ENCODE measurements around the gene RPL27. TPM values are rescaled to one million over a fixed set of nuclear protein-coding genes. Genes with fewer than 3 reads are reported as not detected.

The RPL27 gene
- total and polyA plus RNA-seq, 2 of the 13 experiments (the other 11 are each of a cell fraction or from before 2014, with no cell fraction given) = 1,585 to 5,840 TPM

DNA sequence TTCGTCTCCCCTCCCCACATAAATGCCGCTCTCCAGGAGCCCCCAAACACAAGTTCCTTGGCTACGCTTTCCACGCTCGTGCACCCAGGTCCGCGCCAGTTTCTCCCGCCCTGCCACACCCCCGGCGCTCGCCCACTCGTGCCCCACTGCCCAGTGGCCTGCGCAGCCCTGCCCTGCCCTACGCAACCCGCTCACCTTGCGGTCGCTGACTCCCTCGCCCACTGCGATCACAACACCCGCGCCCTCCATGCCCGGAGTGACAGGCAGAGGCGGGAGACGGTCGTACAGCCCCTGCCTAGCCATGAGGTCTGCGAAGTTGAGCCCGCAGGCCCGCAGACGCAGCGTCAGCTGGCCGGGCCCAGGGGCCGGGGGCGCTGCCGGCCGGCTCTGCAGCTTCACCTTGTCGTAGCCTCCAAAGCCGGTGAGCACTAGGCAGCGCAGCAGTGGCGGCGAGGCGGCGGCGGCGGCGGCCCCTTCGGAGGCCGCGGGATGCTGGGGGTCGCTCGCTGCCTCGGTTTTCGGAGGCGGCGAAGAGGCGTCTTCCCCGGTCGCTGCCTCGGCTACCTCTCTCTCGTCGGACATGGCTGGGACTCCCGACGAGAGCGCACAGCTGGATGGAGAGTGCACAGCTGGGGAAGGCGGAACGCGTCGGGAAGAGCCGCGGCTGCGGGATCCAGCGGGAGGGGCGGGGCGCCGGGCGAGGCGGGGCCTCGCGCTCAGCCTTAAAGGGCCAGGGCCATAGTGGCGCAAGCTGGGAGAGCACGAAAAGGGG lies 23.7 kb downstream of the RPL27 start, which contains the start of gene VAT1 (continued):
- TF ChIP-seq ZNF775 (CRISPR knock-in tag; IDR thresholded peaks at IDR 0.05; ENCODE audit: borderline replicate concordance) (0 out of 2 replicates have a peak, but pooled peaks have one; percentile 36), PAWR (CRISPR knock-in tag; IDR thresholded peaks at IDR 0.05; ENCODE audit: borderline replicate concordance) (peak; percentile 66; the same call in 1 of the 2 replicates), ZNF547 (CRISPR knock-in tag; IDR thresholded peaks at IDR 0.05) (peak; percentile 79), GTF3A (CRISPR knock-in tag; conservative IDR thresholded peaks at IDR 0.05) (no peak; the same call in 1 of the 2 replicates), ZNF468 (CRISPR knock-in tag; IDR thresholded peaks at IDR 0.05) (no peak), RARA (CRISPR knock-in tag; IDR thresholded peaks at IDR 0.05) (peak; percentile 4; the same call in 1 of the 2 replicates), SATB2 (CRISPR knock-in tag; IDR thresholded peaks at IDR 0.05) (0 out of 2 replicates have a peak, but pooled peaks have one; percentile 29), RBM39 (IDR thresholded peaks at IDR 0.05; ENCODE audit: low read depth, low read length, poor library complexity, severe bottlenecking) (peak; percentile 94), KDM6A (CRISPR knock-in tag; IDR thresholded peaks at IDR 0.05; ENCODE audit: low read depth) (no peak), ZNF350 (CRISPR knock-in tag; IDR thresholded peaks at IDR 0.05; ENCODE audit: borderline replicate concordance, low read depth) (peak; percentile 9; the same call in 1 of the 2 replicates), ZBTB1 (CRISPR knock-in tag; IDR thresholded peaks at IDR 0.05; ENCODE audit: borderline replicate concordance) (peak; percentile 55; the same call in 1 of the 2 replicates), SRF (IDR thresholded peaks at IDR 0.05; ENCODE audit: low read depth, low read length) (no peak), AGO2 (optimal IDR thresholded peaks at IDR 0.05; ENCODE audit: low read depth, low read length) (peak; percentile 88), SETDB1 (CRISPR knock-in tag; IDR thresholded peaks at IDR 0.05; ENCODE audit: borderline replicate concordance) (no peak), ZNF331 (CRISPR knock-in tag; IDR thresholded peaks at IDR 0.05) (peak; percentile 68; the same call in 1 of the 2 replicates), ZNF484 (CRISPR knock-in tag; IDR thresholded peaks at IDR 0.05; ENCODE audit: borderline replicate concordance, low read depth) (peak; percentile 95; the same call in 1 of the 2 replicates), SALL2 (CRISPR knock-in tag; IDR thresholded peaks at IDR 0.05) (peak; percentile 84; the same call in 1 of the 2 replicates)
- TF ChIP-seq, protein P1, sequence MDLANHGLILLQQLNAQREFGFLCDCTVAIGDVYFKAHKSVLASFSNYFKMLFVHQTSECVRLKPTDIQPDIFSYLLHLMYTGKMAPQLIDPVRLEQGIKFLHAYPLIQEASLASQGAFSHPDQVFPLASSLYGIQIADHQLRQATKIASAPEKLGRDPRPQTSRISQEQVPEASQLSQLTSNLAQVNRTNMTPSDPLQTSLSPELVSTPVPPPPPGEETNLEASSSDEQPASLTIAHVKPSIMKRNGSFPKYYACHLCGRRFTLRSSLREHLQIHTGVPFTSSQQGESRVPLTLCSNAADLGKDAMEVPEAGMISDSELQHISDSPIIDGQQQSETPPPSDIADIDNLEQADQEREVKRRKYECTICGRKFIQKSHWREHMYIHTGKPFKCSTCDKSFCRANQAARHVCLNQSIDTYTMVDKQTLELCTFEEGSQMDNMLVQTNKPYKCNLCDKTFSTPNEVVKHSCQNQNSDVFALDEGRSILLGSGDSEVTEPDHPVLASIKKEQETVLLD (CRISPR knock-in tag; IDR thresholded peaks at IDR 0.05; ENCODE audit: low read depth) = no peak
- TF ChIP-seq, protein P2, sequence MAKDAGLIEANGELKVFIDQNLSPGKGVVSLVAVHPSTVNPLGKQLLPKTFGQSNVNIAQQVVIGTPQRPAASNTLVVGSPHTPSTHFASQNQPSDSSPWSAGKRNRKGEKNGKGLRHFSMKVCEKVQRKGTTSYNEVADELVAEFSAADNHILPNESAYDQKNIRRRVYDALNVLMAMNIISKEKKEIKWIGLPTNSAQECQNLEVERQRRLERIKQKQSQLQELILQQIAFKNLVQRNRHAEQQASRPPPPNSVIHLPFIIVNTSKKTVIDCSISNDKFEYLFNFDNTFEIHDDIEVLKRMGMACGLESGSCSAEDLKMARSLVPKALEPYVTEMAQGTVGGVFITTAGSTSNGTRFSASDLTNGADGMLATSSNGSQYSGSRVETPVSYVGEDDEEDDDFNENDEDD (CRISPR knock-in tag; IDR thresholded peaks at IDR 0.05; ENCODE audit: borderline replicate concordance) = no peak
- TF ChIP-seq, protein P3, sequence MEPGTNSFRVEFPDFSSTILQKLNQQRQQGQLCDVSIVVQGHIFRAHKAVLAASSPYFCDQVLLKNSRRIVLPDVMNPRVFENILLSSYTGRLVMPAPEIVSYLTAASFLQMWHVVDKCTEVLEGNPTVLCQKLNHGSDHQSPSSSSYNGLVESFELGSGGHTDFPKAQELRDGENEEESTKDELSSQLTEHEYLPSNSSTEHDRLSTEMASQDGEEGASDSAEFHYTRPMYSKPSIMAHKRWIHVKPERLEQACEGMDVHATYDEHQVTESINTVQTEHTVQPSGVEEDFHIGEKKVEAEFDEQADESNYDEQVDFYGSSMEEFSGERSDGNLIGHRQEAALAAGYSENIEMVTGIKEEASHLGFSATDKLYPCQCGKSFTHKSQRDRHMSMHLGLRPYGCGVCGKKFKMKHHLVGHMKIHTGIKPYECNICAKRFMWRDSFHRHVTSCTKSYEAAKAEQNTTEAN (CRISPR knock-in tag; conservative IDR thresholded peaks at IDR 0.05) = peak; percentile 71; the same call in 1 of the 2 replicates

Measured in HepG2 (cell line).